ENCODE results near the gene FOXL3. TPM values are rescaled to one million over a fixed set of nuclear protein-coding genes. Genes with fewer than 3 reads are reported as not detected.

The FOXL3 gene
- total and polyA plus RNA-seq, 2 experiments from 2014 or later: not detected

GRCh38 chr7:337567-337951, 47.6 kb downstream of the FOXL3 start (continued):
- TF ChIP-seq ETS1 (IDR thresholded peaks at IDR 0.05): no peak

- H3K36me3 ChIP-seq (ENCODE audit: insufficient read depth): no peaks in the 10 kb centered on the region
- no peaks in the 10 kb centered on the region for H3K9me2 ChIP-seq (ENCODE audit: insufficient read depth)
- no peak for TF ChIP-seq EZH2phosphoT487 (IDR thresholded peaks at IDR 0.05; ENCODE audit: unreplicated experiment)
- no peak for TF ChIP-seq NANOG (IDR thresholded peaks at IDR 0.05; ENCODE audit: borderline replicate concordance)
- no peak for TF ChIP-seq ZNF331 (CRISPR knock-in tag; IDR thresholded peaks at IDR 0.05; ENCODE audit: low read depth)
- TF ChIP-seq EZH2 (IDR thresholded peaks at IDR 0.05; ENCODE audit: low read depth, unreplicated experiment): no peak
- TF ChIP-seq CREB1 (CRISPR knock-in tag; IDR thresholded peaks at IDR 0.05; ENCODE audit: low read depth): no peak
- no peak for TF ChIP-seq JUNB (IDR thresholded peaks at IDR 0.05; ENCODE audit: unreplicated experiment)
- no peak for TF ChIP-seq ZNF462 (CRISPR knock-in tag; IDR thresholded peaks at IDR 0.05)
- no peak for TF ChIP-seq STAT1 (IDR thresholded peaks at IDR 0.05; ENCODE audit: unreplicated experiment)
- H3K4me1 ChIP-seq (ENCODE audit: insufficient read depth): no peaks in the 10 kb centered on the region
- ATAC-seq: no peak
- H3K4me3 Mint-ChIP-seq: no peak overlapping the region
- H3K9me3 Mint-ChIP-seq: peaks cover 15% of the 10 kb centered on the region
- no peaks in the 10 kb centered on the region; the same call in 2 of the 3 replicates for H3K4me1 Mint-ChIP-seq
- no peak for DNase-seq (ENCODE audit: low spot score)
- H3F3A ChIP-seq (replicated peaks; ENCODE audit: low read depth): peaks cover 15% of the 10 kb centered on the region
- no peak overlapping the region for H3K27ac ChIP-seq (ENCODE audit: low read depth)
- no peaks in the 10 kb centered on the region for H3K79me2 ChIP-seq (replicated peaks; ENCODE audit: insufficient read depth)
- no peak overlapping the region for H3K4me3 ChIP-seq
- no peaks in the 10 kb centered on the region for H4K20me1 ChIP-seq (replicated peaks; ENCODE audit: insufficient read depth)
- H3K36me3 Mint-ChIP-seq (ENCODE audit: low read depth): peaks cover 9% of the 10 kb centered on the region
- no peaks in the 10 kb centered on the region for H3K27me3 ChIP-seq (ENCODE audit: insufficient read depth)
- H3K4me2 ChIP-seq: no peak overlapping the region
- H3K27ac Mint-ChIP-seq: no peak overlapping the region
- H3K27me3 Mint-ChIP-seq (ENCODE audit: insufficient read depth, low read depth, poor library complexity): peaks cover 23% of the 10 kb centered on the region
- no peak overlapping the region for H2AFZ ChIP-seq
These were observed 48.5 kb downstream of the FOXL3 start for GRCh38 chr7:338295-339061.

All from GM23338 (cell line).